GM19463 (cell line): Measurements from ENCODE around the gene SV2C.

Experiments used
- ATAC-seq: cut with Tn5 transposase; IDR thresholded peaks from one replicate; pipeline ENCODE4 v1.9.1; 2021; ENCODE audit warnings: mild to moderate bottlenecking, moderate library complexity; ENCODE audit not compliant: unreplicated experiment

SV2C gene

DNA sequence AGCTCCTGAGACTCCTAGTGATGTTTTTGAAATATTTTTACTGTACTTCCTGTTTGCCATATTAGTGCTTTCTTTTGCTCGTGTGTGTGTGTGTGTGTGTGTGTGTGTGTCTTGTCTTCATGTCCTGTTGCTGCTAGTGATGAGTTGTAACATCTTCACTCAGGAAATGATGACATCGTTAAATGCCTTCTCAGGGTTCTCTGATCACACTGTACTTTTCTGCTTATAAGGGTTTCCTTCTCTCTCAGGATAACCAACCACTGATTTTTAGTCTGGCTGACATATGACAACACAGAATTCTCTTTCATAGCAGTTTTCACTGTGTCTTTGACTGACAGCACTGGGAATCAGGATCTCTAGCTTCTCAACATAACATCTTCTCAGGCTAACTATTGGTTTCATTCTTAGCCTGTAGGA is 16.1 kb downstream of the SV2C start:
- ATAC-seq: peak; percentile 51

DNA sequence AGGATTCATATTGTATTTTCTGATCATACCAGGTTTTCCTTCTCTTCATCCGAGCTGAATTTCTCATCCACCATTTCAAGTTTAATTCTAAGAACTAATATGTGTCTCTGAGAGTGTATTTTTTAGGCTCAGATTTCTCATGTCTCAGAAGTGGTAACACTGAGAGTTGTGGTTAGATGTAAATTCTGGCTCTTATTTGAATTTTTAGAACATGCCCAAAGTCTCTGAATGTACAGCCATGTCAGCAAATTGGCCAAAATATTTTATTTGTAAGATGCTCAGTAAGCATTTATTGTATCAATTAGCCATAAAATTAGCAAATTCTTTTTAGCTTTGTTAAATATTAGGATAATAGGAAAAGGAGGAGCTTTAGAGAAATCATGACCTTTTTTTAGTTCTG is 16.6 kb downstream of the SV2C start:
- ATAC-seq: peak; percentile 68

DNA sequence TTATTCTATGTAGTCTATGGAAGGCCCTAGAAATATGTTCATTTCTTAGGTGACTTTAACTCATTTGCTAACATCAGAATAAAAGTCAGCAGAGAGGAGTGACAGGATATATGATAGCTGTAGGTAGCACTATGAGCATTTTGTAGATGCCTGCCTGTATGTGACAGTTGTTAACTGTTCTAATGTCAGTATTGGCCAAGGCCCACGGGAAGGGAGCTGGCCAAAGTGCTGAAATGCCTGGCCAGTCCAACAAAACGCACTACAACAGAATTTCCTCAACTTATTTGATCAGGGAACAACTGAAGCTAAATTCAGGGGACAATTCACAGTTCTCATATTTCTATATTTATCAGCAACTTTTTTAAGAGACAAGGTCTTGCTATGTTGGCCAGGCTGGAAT is 20.8 kb downstream of the SV2C start:
- ATAC-seq: no peak

DNA sequence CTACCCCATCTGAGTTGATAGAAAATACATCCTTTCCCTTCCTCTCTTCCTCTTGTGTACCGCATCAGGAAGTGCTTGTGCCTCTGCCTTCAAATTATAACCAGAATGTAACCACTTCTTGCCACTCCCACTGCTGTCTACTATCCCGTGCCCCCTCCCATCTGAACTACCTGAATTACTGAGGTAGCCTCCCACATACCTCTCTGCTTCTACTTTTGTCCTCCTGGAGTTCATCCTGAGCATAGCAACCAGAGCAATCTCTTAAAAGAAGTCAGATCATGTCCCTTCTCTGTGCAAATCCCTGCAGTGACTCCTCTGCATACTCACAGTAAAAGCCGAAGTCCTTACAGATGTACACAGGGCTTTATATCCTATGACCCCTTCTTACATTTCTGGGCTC is 23.0 kb downstream of the SV2C start:
- no peak for ATAC-seq

DNA sequence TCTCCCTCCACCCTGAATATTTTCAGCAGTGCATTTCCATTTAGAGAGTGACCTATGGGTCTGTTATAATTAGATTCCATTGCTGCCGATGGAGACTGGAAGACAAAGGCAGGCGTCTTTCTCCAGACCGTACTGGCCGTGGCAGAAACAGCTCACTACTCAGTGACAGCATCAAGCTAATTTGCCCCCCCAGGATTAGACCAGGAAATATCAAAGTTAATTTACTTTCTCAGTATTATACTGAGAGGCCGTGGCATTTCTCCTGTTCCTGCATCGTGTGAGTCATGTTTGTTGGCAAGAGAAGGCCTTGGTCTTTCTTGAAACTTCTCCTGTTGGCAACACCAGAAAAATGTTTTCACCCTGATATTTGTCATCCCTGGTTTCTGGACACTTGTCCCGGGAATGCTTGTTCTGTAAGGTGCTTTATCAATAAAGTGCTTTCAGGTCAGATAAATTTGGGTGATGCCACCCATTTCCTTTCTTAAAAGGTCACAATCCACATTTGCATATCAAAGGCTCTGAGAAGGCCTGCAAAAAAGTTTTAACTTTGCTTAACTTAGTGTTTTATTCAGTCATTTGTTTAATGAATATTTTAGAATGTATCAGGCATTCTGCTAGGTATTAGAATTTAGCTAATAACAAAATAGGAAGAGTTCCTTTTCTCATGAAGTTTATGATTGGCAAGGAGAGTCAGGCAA is 28.4 kb downstream of the SV2C start:
- no peak for ATAC-seq

DNA sequence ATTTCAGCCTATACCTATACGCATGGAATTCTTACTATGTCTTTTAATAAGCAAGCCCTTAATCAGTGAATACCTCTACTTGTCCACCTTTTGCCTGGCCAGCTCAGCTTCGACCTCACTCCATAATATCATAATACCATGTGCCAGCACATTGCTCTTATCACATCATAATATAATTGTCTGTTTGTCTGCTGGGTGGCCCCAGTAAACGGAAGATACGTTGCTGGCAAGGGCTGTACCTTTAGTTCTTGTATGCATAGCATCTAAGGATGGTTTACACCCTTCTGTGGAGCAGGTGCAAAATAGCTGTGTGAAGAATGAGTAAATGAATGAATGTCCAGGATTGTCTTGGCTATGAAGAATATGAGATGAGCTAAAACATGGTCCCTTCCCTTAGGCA is 29.9 kb downstream of the SV2C start:
- ATAC-seq: no peak

DNA sequence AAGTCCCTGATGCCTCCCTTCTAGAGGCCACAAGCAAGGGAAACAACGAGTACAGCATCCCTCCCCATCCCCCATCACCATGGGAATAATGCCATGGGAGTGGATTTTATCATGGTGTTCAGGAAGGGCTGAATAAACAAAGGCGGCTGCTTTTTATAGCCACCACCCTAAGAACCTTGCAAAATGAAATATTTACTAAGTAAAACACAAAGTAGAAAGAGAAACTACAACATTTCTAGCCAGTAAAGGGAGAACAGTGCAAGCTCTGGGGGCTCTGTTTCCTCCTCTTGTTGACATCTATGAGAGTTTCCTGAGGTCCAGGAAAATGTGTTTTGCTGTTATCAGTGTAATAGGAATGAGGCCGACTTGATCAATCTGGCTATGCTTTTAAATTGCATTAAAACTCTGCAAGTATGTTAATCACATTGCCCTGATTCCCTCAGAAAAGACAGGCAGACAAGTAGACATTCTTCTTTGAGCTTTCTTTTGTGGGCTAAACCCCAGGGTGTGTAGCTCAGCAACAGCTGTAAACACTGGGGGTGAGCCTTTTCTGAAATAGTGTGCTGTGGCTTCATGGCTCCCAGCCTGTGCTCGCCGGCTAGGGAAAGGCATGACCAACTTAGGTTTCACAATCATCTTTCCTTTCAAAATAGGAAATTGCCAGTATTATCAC is 31.1 kb downstream of the SV2C start:
- ATAC-seq: no peak

DNA sequence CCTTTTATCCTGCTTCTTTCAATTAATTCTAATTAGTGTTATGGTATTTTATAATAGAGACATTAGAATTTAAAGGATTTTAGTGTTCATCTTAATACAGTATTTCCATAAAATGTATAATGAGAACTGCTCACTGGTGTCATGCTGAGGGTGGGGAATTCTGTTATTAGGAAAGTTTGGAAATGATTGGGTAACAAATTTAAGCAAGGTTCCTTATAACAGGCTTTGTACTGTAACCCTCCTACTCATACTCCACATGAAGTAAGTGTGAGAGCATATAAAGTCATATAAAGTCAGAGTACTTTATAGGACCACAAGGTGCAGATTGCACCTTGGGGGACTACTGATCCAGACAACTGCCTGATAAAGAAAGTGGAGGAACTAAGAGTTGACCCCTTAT is 42.2 kb downstream of the SV2C start:
- ATAC-seq: no peak

DNA sequence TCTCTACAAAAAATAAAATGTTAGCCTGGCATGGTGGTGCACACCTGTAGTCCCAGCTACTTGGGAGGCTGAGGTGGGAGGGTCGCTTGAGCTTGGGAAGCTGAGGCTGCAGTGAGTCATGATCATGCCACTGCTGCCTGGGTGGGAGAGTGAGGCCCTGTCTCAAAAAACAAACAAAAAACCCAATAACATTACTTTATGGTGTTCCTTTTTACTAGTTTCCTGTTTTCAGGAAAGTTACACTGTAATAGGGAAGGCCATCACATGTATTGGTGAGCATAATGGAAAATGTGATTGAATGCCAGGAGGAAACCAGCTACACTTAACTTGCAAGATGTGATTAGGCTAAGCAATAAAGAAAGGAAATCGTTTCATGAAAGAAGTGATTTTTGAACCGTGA is 42.7 kb downstream of the SV2C start:
- ATAC-seq: no peak

DNA sequence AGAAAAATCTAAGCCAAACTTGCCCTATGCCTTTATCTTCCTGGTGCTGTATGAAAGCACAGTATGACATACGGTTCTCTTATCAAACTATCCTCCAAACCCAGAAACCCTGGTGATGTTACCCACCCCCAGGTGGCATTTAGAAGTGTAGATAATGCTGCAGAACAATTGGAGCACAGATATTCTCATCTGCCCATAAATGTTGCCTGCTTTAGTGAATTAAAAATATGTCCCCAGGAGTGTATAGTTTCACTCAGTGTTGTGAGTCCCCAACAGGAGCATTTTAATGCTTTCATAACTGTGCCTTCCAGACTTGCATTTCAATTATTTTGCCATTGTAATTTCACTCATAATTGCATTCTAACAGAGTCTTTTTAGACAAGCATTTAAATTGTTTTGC is 50.8 kb downstream of the SV2C start:
- no peak for ATAC-seq

DNA sequence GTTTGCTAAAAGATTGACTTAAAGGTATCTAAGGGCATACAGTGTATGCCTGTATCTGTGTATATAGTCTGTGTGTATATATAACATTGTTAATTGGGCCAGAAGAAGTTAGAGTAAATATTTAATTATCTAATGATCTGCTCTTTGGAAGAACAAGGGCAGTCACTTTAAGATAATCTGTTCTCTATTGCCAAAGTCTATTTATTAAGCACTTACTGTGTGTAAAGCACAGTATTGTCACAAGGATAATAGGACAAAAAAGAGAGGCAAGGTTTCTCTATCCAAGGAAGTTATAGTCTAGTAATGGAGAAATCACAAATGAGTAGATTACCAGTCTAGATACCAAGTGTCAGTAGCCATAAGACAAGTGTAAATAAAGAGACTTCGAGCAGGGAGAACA is 51.5 kb downstream of the SV2C start:
- no peak for ATAC-seq

DNA sequence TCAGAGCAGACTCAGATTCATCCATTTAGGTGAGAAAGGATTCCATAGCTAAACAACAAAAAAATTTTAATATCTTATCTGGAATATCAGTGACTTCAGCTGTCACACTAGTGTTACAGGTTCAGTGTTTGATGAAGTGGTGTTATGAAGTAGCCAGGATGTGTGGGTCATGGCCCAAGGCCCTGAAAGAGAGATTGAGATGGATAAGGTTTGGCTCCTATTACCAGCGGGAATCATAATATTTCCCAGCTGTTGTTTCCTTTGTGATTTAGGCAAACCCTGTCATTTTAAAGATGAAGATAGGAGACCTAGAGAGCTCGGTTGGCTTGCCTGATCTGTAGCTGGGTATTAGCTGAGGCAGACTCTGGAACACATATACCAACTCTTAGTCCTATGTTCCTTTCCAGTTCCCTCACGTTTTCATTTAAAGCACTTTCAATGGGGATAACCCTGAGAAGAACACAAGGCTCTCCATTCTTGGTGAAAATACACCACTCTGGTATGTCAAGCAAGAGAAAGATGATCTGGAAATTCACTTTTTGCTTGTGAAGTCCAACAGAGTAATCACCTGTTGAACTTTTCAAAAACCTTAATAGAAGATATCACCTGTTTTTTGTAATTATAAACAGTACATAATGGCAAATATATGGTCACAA is 54.8 kb downstream of the SV2C start:
- ATAC-seq: no peak

DNA sequence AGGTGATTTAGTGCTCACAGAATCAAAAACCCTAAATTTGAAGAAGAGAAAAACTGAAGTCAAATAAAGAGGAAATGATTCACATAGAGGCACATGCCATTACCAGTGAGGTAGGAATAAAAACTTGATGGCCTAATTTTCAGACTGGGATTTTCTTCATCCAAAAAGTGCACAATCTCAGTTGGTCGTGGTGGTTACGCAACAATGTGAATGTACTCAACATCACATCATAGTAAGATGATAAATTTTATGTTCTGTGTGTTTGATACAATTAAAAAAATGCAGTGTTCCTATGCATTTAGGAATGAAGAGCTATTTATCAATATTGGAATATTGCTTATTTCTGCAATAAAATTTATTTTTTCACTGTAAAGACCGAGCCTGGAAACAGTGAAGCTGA is 60.7 kb downstream of the SV2C start:
- ATAC-seq: no peak

DNA sequence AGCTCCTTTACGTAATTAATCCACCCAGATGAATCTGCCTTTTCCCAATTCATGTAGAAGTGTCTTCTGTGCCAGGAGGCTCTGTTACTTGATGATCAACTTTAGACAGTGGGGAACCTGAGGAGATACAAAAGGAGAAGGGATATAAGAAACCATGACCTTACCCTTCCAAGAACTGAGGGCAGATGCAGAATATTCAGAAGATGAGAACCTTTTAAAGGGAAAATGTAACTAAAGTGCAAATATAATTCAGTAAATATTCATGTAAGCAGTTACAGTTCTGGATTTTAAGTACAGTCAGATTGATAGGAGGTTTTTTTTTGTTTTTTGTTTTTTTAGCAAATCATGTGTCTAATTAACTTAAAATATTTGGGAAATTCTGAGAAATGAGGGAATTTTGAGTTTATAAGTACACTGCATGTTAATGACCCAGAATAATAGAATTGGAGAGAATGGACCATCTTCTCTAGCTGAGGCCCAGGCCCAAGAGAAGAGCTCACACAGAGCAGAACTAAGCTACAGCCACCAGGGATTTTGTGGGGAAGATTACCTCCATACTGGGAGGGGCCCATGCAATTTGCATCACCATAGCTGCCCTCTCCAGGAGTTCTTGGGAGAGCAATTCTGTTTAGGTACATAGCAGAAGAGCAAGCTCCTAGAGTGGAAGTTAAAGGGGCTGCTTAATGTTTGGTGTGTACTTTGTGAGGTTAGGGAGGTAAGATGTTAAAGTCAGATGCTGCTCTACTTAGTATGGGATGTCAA is 61.5 kb downstream of the SV2C start:
- ATAC-seq: no peak

DNA sequence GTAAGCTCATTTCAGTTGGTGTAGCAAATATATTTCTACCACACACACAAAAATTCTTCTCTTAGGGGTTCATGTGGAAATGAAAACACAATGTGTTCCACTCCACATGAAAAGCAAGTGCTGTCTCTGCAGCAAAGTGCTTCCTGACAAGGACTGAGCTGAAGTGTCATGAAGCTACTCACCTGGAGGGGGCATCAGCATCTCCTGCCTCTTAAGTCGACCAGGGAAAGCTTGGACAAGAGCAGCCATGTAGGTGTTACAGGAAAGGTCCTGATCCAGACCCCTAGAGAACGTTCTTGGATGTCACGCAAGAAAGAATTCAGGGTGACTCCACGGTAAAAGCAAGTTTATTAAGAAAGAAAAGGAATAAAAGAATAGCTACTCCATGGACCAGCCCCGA is 62.8 kb downstream of the SV2C start:
- ATAC-seq: no peak

DNA sequence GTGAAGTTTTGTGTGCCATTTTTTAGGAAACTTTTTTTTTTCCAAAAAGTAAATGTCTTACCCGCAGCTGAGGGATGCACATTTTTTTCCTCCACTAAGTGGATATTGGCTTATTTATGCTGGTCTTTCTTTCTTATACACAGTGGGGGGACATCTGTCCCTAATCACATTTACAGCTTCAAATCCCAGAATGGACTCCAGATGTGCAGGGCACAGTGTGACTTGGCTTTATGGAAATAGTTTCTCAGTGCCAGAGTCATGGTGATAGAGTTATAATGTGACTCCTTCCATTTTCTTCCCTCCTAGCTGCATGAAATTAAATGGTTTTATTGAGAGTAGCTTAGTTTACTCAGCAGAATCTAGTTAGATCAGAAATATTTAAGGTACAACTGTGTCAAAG is 66.5 kb downstream of the SV2C start:
- ATAC-seq: no peak

DNA sequence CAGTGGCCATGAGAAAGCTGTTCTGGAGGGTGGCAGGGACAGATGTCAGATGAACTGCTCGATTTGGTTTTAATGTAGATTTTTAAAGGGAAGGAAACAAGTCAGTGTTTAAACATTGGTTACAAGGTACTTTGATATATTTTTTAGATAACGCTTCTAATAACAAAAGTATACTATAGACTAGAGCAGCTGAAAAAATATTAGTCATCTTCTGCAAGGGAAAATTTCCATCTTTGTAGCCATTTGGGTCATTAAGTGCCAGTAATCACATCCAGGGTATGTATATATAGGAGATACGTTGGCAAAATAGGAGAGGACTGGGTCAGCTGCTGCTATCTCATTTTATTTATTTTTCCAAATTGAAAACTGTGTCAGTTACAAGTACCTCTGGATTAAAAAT is 69.0 kb downstream of the SV2C start:
- ATAC-seq: no peak

DNA sequence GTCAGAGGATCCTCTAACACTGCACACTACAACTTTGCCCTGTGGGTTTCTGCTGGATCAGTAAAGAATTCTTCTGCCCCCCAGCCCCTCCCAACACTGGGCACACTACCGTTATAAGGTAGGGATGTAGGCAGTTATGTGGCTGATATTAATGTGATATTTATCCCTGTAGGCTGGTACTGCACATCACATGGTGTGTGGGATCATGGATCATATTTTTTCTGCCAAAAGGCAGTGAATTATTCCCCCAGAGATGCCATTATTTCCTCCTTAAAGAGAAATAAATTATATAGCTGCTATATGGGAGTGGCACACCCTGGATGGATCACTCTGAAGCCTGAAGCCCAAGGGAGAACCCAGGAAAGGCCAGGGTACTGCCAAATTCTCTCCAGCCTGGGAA is 69.5 kb downstream of the SV2C start:
- ATAC-seq: no peak

DNA sequence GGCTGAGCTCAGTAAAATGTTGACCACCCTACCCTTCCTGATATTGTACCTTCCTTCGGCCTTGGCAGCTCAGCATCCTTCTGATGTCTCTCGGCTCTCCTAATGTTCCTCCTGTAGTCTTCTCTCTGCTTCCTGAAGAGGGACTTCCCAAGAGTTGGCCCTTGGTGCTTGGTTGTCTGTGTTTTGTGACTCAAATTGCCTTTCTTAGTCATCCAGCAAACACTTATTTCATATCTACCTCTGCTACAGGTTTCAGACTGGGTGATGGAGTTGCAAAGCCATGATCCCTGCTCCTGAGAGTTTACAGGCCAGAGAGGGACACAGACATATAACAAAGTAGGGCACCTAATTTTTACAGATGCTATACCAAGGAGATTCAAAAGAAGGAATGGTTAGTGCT is 70.1 kb downstream of the SV2C start:
- no peak for ATAC-seq

DNA sequence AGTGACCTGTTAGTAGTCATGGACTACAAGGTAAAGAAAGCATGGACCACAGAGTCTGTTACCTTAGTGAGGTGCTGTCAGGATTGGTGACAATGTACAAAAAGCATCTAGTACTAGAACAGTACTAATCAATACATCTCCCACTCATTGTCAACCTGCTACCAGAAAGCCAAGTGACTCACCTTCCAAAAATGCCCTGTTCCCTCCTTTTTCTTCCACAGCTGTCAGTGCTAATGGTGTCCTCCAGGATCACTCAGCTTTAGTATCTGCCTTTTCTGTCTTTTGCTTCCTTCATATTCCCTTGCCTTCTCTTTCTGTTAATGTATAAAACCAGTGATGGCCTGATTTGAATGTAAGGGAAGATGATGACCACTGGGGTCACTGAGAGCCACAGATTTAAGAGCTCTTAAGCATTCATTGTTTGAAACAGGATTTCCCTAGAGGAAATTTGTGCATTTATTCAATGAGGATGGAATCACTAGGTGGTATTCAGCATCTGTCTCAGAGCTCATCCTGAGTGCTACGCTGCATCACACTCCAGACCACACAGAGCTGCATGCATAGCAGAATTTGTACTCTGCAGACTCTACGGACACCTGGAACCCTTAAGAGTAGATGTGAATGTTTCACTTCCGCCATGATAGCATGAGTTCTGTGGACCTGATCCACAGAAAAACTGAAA is 71.0 kb downstream of the SV2C start:
- ATAC-seq: no peak

DNA sequence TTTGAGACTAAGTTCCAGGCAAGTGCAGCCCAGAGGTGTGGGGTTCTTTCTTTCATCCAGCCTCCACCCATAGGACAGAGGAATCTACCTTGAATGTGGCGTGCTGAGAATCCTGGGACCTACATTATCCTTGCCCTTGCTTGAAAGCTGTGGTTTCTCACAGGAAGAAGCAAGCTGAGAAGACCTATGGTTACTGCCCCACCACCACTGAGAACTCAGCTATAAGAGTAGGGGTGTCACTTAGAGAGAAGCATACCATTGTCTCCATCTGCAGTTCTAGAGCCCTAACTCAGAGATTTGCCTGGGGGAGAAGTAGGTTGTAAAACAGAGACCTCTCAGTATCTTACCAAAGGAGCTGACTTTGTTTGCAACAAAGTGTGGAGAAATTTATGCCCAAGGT is 72.4 kb downstream of the SV2C start:
- no peak for ATAC-seq
